ENCODE measurements around the gene RASGRP4. TPM values are rescaled to one million over a fixed set of nuclear protein-coding genes. Genes with fewer than 3 reads are reported as not detected.

Gene RASGRP4
- polyA plus RNA-seq, 1 donor, result 1.5 TPM

- Histone ChIP-seq H3K4me1 (ENCODE audit: control insufficient read depth, insufficient read depth, low read length) (peaks cover 30% of the 10 kb centered on the region), H3K27ac (ENCODE audit: low read length) (no peak overlapping the region), H3K27me3 (ENCODE audit: control insufficient read depth, insufficient read depth, low read length) (peaks cover 50% of the 10 kb centered on the region), H3K4me3 (ENCODE audit: low read length) (no peak overlapping the region), H3K36me3 (ENCODE audit: control insufficient read depth, insufficient read depth, low read length) (peaks cover 43% of the 10 kb centered on the region), H3K9me3 (ENCODE audit: control insufficient read depth, low read depth, low read length) (peaks cover 15% of the 10 kb centered on the region)
- WGBS (ENCODE audit: insufficient coverage, low lambda C conversion rate), result no CpG with 5 or more reads among the region's 10 CpGs
- no peak for DNase-seq
These were observed 41.6 kb downstream of the RASGRP4 start for GRCh38 chr19:38384209-38385027.

GRCh38 chr19:38383743-38384142 lies 42.3 kb downstream of the RASGRP4 start:
- no peak for DNase-seq
- WGBS (ENCODE audit: insufficient coverage, low lambda C conversion rate), result no CpG with 5 or more reads among the region's 2 CpGs
- H3K9me3 ChIP-seq (ENCODE audit: control insufficient read depth, low read depth, low read length), result peaks cover 15% of the 10 kb centered on the region
- H3K4me3 ChIP-seq (ENCODE audit: low read length), result no peak overlapping the region
- peaks cover 49% of the 10 kb centered on the region for H3K36me3 ChIP-seq (ENCODE audit: control insufficient read depth, insufficient read depth, low read length)
- peaks cover 43% of the 10 kb centered on the region for H3K27me3 ChIP-seq (ENCODE audit: control insufficient read depth, insufficient read depth, low read length)
- peaks cover 25% of the 10 kb centered on the region for H3K4me1 ChIP-seq (ENCODE audit: control insufficient read depth, insufficient read depth, low read length)
- H3K27ac ChIP-seq (ENCODE audit: low read length), result no peak overlapping the region

GRCh38 chr19:38383184-38383583 lies 42.8 kb downstream of the RASGRP4 start:
- peaks cover 38% of the 10 kb centered on the region for H3K27me3 ChIP-seq (ENCODE audit: control insufficient read depth, insufficient read depth, low read length)
- H3K4me3 ChIP-seq (ENCODE audit: low read length), result no peak overlapping the region
- no CpG with 5 or more reads among the region's 10 CpGs for WGBS (ENCODE audit: insufficient coverage, low lambda C conversion rate)
- peaks cover 22% of the 10 kb centered on the region for H3K4me1 ChIP-seq (ENCODE audit: control insufficient read depth, insufficient read depth, low read length)
- peaks cover 49% of the 10 kb centered on the region for H3K36me3 ChIP-seq (ENCODE audit: control insufficient read depth, insufficient read depth, low read length)
- DNase-seq, result no peak
- no peak overlapping the region for H3K27ac ChIP-seq (ENCODE audit: low read length)
- H3K9me3 ChIP-seq (ENCODE audit: control insufficient read depth, low read depth, low read length), result peaks cover 15% of the 10 kb centered on the region

- Histone ChIP-seq H3K4me3 (ENCODE audit: low read length) (no peak overlapping the region), H3K36me3 (ENCODE audit: control insufficient read depth, insufficient read depth, low read length) (peaks cover 64% of the 10 kb centered on the region), H3K27me3 (ENCODE audit: control insufficient read depth, insufficient read depth, low read length) (peaks cover 18% of the 10 kb centered on the region), H3K27ac (ENCODE audit: low read length) (no peak overlapping the region), H3K9me3 (ENCODE audit: control insufficient read depth, low read depth, low read length) (peaks cover 3% of the 10 kb centered on the region), H3K4me1 (ENCODE audit: control insufficient read depth, insufficient read depth, low read length) (peaks cover 6% of the 10 kb centered on the region)
- WGBS (ENCODE audit: insufficient coverage, low lambda C conversion rate), result no CpG with 5 or more reads among the region's 9 CpGs
- DNase-seq, result no peak
These were observed 44.9 kb downstream of the RASGRP4 start for GRCh38 chr19:38381138-38381537.

GRCh38 chr19:38378866-38379265 lies 47.2 kb downstream of the RASGRP4 start:
- peaks cover 59% of the 10 kb centered on the region for H3K36me3 ChIP-seq (ENCODE audit: control insufficient read depth, insufficient read depth, low read length)
- no peak overlapping the region for H3K4me3 ChIP-seq (ENCODE audit: low read length)
- H3K27me3 ChIP-seq (ENCODE audit: control insufficient read depth, insufficient read depth, low read length), result no peaks in the 10 kb centered on the region
- no peaks in the 10 kb centered on the region for H3K9me3 ChIP-seq (ENCODE audit: control insufficient read depth, low read depth, low read length)
- H3K4me1 ChIP-seq (ENCODE audit: control insufficient read depth, insufficient read depth, low read length), result peaks cover 11% of the 10 kb centered on the region
- no peak for DNase-seq
- WGBS (ENCODE audit: insufficient coverage, low lambda C conversion rate), result no CpG with 5 or more reads among the region's 10 CpGs
- H3K27ac ChIP-seq (ENCODE audit: low read length), result no peak overlapping the region

GRCh38 chr19:38377052-38377451 lies 49.0 kb downstream of the RASGRP4 start:
- peaks cover 11% of the 10 kb centered on the region for H3K4me1 ChIP-seq (ENCODE audit: control insufficient read depth, insufficient read depth, low read length)
- no peaks in the 10 kb centered on the region for H3K27me3 ChIP-seq (ENCODE audit: control insufficient read depth, insufficient read depth, low read length)
- H3K27ac ChIP-seq (ENCODE audit: low read length), result no peak overlapping the region
- no peak for DNase-seq
- no peak overlapping the region for H3K4me3 ChIP-seq (ENCODE audit: low read length)
- no CpG with 5 or more reads among the region's 4 CpGs for WGBS (ENCODE audit: insufficient coverage, low lambda C conversion rate)
- H3K36me3 ChIP-seq (ENCODE audit: control insufficient read depth, insufficient read depth, low read length), result peaks cover 44% of the 10 kb centered on the region
- H3K9me3 ChIP-seq (ENCODE audit: control insufficient read depth, low read depth, low read length), result no peaks in the 10 kb centered on the region

GRCh38 chr19:38376576-38376975 lies 49.4 kb downstream of the RASGRP4 start:
- H3K4me1 ChIP-seq (ENCODE audit: control insufficient read depth, insufficient read depth, low read length), result peaks cover 11% of the 10 kb centered on the region
- WGBS (ENCODE audit: insufficient coverage, low lambda C conversion rate), result no CpG with 5 or more reads among the region's 3 CpGs
- no peak for DNase-seq
- H3K4me3 ChIP-seq (ENCODE audit: low read length), result no peak overlapping the region
- peaks cover 39% of the 10 kb centered on the region for H3K36me3 ChIP-seq (ENCODE audit: control insufficient read depth, insufficient read depth, low read length)
- H3K27me3 ChIP-seq (ENCODE audit: control insufficient read depth, insufficient read depth, low read length), result no peaks in the 10 kb centered on the region
- no peak overlapping the region for H3K27ac ChIP-seq (ENCODE audit: low read length)
- H3K9me3 ChIP-seq (ENCODE audit: control insufficient read depth, low read depth, low read length), result no peaks in the 10 kb centered on the region

GRCh38 chr19:38375748-38376147 lies 50.3 kb downstream of the RASGRP4 start:
- Histone ChIP-seq H3K4me1 (ENCODE audit: control insufficient read depth, insufficient read depth, low read length) (peaks cover 11% of the 10 kb centered on the region), H3K4me3 (ENCODE audit: low read length) (peak overlapping the region; percentile 75), H3K9me3 (ENCODE audit: control insufficient read depth, low read depth, low read length) (no peaks in the 10 kb centered on the region), H3K27ac (ENCODE audit: low read length) (no peak overlapping the region), H3K27me3 (ENCODE audit: control insufficient read depth, insufficient read depth, low read length) (no peaks in the 10 kb centered on the region), H3K36me3 (ENCODE audit: control insufficient read depth, insufficient read depth, low read length) (peaks cover 31% of the 10 kb centered on the region)
- no peak for DNase-seq
- WGBS (ENCODE audit: insufficient coverage, low lambda C conversion rate), result no CpG with 5 or more reads among the region's 5 CpGs

GRCh38 chr19:38375098-38375493 lies 50.9 kb downstream of the RASGRP4 start:
- H3K9me3 ChIP-seq (ENCODE audit: control insufficient read depth, low read depth, low read length), result no peaks in the 10 kb centered on the region
- H3K36me3 ChIP-seq (ENCODE audit: control insufficient read depth, insufficient read depth, low read length), result peaks cover 25% of the 10 kb centered on the region
- peak overlapping the region; percentile 75 for H3K4me3 ChIP-seq (ENCODE audit: low read length)
- H3K27me3 ChIP-seq (ENCODE audit: control insufficient read depth, insufficient read depth, low read length), result no peaks in the 10 kb centered on the region
- WGBS (ENCODE audit: insufficient coverage, low lambda C conversion rate), result no CpG with 5 or more reads among the region's 18 CpGs
- peaks cover 11% of the 10 kb centered on the region for H3K4me1 ChIP-seq (ENCODE audit: control insufficient read depth, insufficient read depth, low read length)
- peak overlapping the region; percentile 88 for H3K27ac ChIP-seq (ENCODE audit: low read length)
- DNase-seq, result no peak

GRCh38 chr19:38374332-38375097 lies 51.5 kb downstream of the RASGRP4 start, which contains the start of gene PSMD8:
PSMD8 (plus strand) TSS chr19:38374571; CDS start chr19:38374602, 31 bp downstream.
- Histone ChIP-seq H3K9me3 (ENCODE audit: control insufficient read depth, low read depth, low read length) (no peaks in the 10 kb centered on the region), H3K4me1 (ENCODE audit: control insufficient read depth, insufficient read depth, low read length) (peaks cover 11% of the 10 kb centered on the region)
- DNase-seq, result peak; percentile 100

More at GRCh38 chr19:38374332-38375097, 51.5 kb downstream of the RASGRP4 start, which contains the start of gene PSMD8:
- Histone ChIP-seq H3K36me3 (ENCODE audit: control insufficient read depth, insufficient read depth, low read length) (peaks cover 23% of the 10 kb centered on the region), H3K27me3 (ENCODE audit: control insufficient read depth, insufficient read depth, low read length) (no peaks in the 10 kb centered on the region), H3K4me3 (ENCODE audit: low read length) (peak within 1 kb of the TSS; percentile 75), H3K27ac (ENCODE audit: low read length) (peak within 1 kb of the TSS; percentile 89)
- WGBS (ENCODE audit: insufficient coverage, low lambda C conversion rate), result no CpG with 5 or more reads among the region's 65 CpGs

All from large intestine (tissue), 3 donors.